Measurements from ENCODE around the gene ANKRD31. TPM values are rescaled to one million over a fixed set of nuclear protein-coding genes. Genes with fewer than 3 reads are reported as not detected.

Gene ANKRD31
- total RNA-seq, 1 experiment from 2014 or later, result 0.11 TPM

- H3K4me1 Mint-ChIP-seq, result peaks cover 2 to 8% of the 10 kb centered on the region in 2 experiments; a peak in 2 of 4 replicates
- no peak overlapping the region for H3K9ac ChIP-seq (ENCODE audit: extremely low read depth, insufficient read length, low read length)
- no peak overlapping the region for H2BK15ac ChIP-seq (ENCODE audit: low read depth, low read length)
- no peak overlapping the region for H3K56ac ChIP-seq (ENCODE audit: insufficient read length, low read depth, low read length)
- no peak overlapping the region for H3K18ac ChIP-seq (ENCODE audit: insufficient read length, low read depth, low read length)
- no peak overlapping the region for H2BK120ac ChIP-seq (ENCODE audit: low read depth, low read length, poor library complexity, severe bottlenecking)
- no peak overlapping the region for H3K27ac Mint-ChIP-seq
- no peaks in the 10 kb centered on the region for H3K9me3 ChIP-seq (ENCODE audit: control insufficient read depth, low read depth, low read length)
- no peak overlapping the region for H3K27ac ChIP-seq (ENCODE audit: insufficient read length, low read depth, low read length)
- H2BK12ac ChIP-seq (ENCODE audit: insufficient read length, low read depth, low read length), result no peak overlapping the region
- H2BK5ac ChIP-seq (ENCODE audit: insufficient read length, low read length), result no peak overlapping the region
- H3K4me1 ChIP-seq (ENCODE audit: insufficient read depth, low read length), result no peaks in the 10 kb centered on the region
- no peak overlapping the region for H2AFZ ChIP-seq (ENCODE audit: low read length)
- H4K20me1 ChIP-seq (ENCODE audit: control insufficient read depth, insufficient read depth, insufficient read length), result no peaks in the 10 kb centered on the region
- no peaks in the 10 kb centered on the region for H3K79me2 ChIP-seq (ENCODE audit: insufficient read depth, low read length)
- H3K9me3 Mint-ChIP-seq, result no peaks in the 10 kb centered on the region
- TF ChIP-seq, protein P1, sequence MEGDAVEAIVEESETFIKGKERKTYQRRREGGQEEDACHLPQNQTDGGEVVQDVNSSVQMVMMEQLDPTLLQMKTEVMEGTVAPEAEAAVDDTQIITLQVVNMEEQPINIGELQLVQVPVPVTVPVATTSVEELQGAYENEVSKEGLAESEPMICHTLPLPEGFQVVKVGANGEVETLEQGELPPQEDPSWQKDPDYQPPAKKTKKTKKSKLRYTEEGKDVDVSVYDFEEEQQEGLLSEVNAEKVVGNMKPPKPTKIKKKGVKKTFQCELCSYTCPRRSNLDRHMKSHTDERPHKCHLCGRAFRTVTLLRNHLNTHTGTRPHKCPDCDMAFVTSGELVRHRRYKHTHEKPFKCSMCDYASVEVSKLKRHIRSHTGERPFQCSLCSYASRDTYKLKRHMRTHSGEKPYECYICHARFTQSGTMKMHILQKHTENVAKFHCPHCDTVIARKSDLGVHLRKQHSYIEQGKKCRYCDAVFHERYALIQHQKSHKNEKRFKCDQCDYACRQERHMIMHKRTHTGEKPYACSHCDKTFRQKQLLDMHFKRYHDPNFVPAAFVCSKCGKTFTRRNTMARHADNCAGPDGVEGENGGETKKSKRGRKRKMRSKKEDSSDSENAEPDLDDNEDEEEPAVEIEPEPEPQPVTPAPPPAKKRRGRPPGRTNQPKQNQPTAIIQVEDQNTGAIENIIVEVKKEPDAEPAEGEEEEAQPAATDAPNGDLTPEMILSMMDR (conservative IDR thresholded peaks at IDR 0.05), result no peak
- H4K8ac ChIP-seq (replicated peaks; ENCODE audit: insufficient read length, low read depth, low read length), result no peak overlapping the region
- no peak overlapping the region for H4K91ac ChIP-seq (ENCODE audit: insufficient read length, low read depth, low read length)
- no peaks in the 10 kb centered on the region for H3K36me3 Mint-ChIP-seq (ENCODE audit: insufficient read depth in 1 of 3, low read depth in 3 of 3)
- DNase-seq, result no peak
- no peak overlapping the region for H4K5ac ChIP-seq (ENCODE audit: insufficient read length, low read depth, low read length)
- H3K27me3 Mint-ChIP-seq (ENCODE audit: low read depth), result no peaks in the 10 kb centered on the region
- H2BK20ac ChIP-seq (ENCODE audit: low read depth, low read length, poor library complexity, severe bottlenecking), result no peak overlapping the region
- H3K23ac ChIP-seq (ENCODE audit: insufficient read length, low read depth, low read length), result no peak overlapping the region
- no peak overlapping the region for H3K4ac ChIP-seq (ENCODE audit: low read depth, low read length)
- H3T11ph ChIP-seq (ENCODE audit: low read length), result no peak overlapping the region
- no peak overlapping the region for H3K14ac ChIP-seq (ENCODE audit: insufficient read depth, low read length)
- WGBS (ENCODE audit: extremely low coverage, insufficient read length, low lambda C conversion rate), result no CpG with 5 or more reads among the region's 3 CpGs
- H3K79me1 ChIP-seq (ENCODE audit: insufficient read depth, low read depth, low read length, poor library complexity, severe bottlenecking), result no peaks in the 10 kb centered on the region
- H3K23me2 ChIP-seq (ENCODE audit: insufficient read length, low read depth, low read length, poor library complexity, severe bottlenecking), result no peaks in the 10 kb centered on the region
- H3K4me2 ChIP-seq (ENCODE audit: insufficient read depth, insufficient read length, low read length), result no peak overlapping the region
- no peaks in the 10 kb centered on the region for H3K27me3 ChIP-seq (ENCODE audit: insufficient read depth, low read length)
- no peak overlapping the region for H2AK5ac ChIP-seq (ENCODE audit: insufficient read length, low read length)
- H3K4me3 Mint-ChIP-seq, result no peak overlapping the region
Observed at GRCh38 chr5:75088648-75089047, 148.0 kb downstream of the ANKRD31 start.
